ENCODE results near the gene KAZN.

KAZN gene

GRCh38 chr1:14800014-14800413 is 201.5 kb downstream of the KAZN start:
- TF ChIP-seq CTCF (IDR thresholded peaks at IDR 0.05; ENCODE audit: insufficient read depth, low read length, poor library complexity, severe bottlenecking), result no peak

GRCh38 chr1:14800500-14801076 is 202.1 kb downstream of the KAZN start:
- no peak for TF ChIP-seq CTCF (IDR thresholded peaks at IDR 0.05; ENCODE audit: insufficient read depth, low read length, poor library complexity, severe bottlenecking)
- H3K27me3 ChIP-seq (replicated peaks; ENCODE audit: control insufficient read depth, insufficient read depth, low read length), result no peaks in the 10 kb centered on the region; the same call in 1 of the 2 replicates
- DNase-seq (ENCODE audit: extremely low read depth, insufficient read length), result no peak
- H3K4me3 ChIP-seq (replicated peaks; ENCODE audit: low read depth, low read length), result no peak overlapping the region
- H3K36me3 ChIP-seq (ENCODE audit: control insufficient read depth, insufficient read depth, low read length), result no peaks in the 10 kb centered on the region

More at GRCh38 chr1:14800014-14800413, 201.5 kb downstream of the KAZN start:
- Histone ChIP-seq H3K27me3 (replicated peaks; ENCODE audit: control insufficient read depth, insufficient read depth, low read length) (no peaks in the 10 kb centered on the region; the same call in 1 of the 2 replicates), H3K4me3 (replicated peaks; ENCODE audit: low read depth, low read length) (no peak overlapping the region), H3K36me3 (ENCODE audit: control insufficient read depth, insufficient read depth, low read length) (no peaks in the 10 kb centered on the region)
- no peak for DNase-seq (ENCODE audit: extremely low read depth, insufficient read length)

GRCh38 chr1:14803002-14803789 is 204.7 kb downstream of the KAZN start:
- H3K27me3 ChIP-seq (replicated peaks; ENCODE audit: control insufficient read depth, insufficient read depth, low read length), result no peaks in the 10 kb centered on the region; the same call in 1 of the 2 replicates

GRCh38 chr1:14804626-14805025 is 206.1 kb downstream of the KAZN start:
- no peaks in the 10 kb centered on the region for H3K36me3 ChIP-seq (ENCODE audit: control insufficient read depth, insufficient read depth, low read length)
- H3K4me3 ChIP-seq (replicated peaks; ENCODE audit: low read depth, low read length), result no peak overlapping the region
- TF ChIP-seq CTCF (IDR thresholded peaks at IDR 0.05; ENCODE audit: insufficient read depth, low read length, poor library complexity, severe bottlenecking), result peak; percentile 32
- no peaks in the 10 kb centered on the region; the same call in 1 of the 2 replicates for H3K27me3 ChIP-seq (replicated peaks; ENCODE audit: control insufficient read depth, insufficient read depth, low read length)
- DNase-seq (ENCODE audit: extremely low read depth, insufficient read length), result no peak

More at GRCh38 chr1:14803002-14803789, 204.7 kb downstream of the KAZN start:
- H3K4me3 ChIP-seq (replicated peaks; ENCODE audit: low read depth, low read length), result no peak overlapping the region
- no peak for TF ChIP-seq CTCF (IDR thresholded peaks at IDR 0.05; ENCODE audit: insufficient read depth, low read length, poor library complexity, severe bottlenecking)
- no peaks in the 10 kb centered on the region for H3K36me3 ChIP-seq (ENCODE audit: control insufficient read depth, insufficient read depth, low read length)
- no peak for DNase-seq (ENCODE audit: extremely low read depth, insufficient read length)

GRCh38 chr1:14806772-14807171 is 208.3 kb downstream of the KAZN start:
- no peak for TF ChIP-seq CTCF (IDR thresholded peaks at IDR 0.05; ENCODE audit: insufficient read depth, low read length, poor library complexity, severe bottlenecking)
- Histone ChIP-seq H3K36me3 (ENCODE audit: control insufficient read depth, insufficient read depth, low read length) (no peaks in the 10 kb centered on the region), H3K27me3 (replicated peaks; ENCODE audit: control insufficient read depth, insufficient read depth, low read length) (no peaks in the 10 kb centered on the region; the same call in 1 of the 2 replicates), H3K4me3 (replicated peaks; ENCODE audit: low read depth, low read length) (no peak overlapping the region)
- DNase-seq (ENCODE audit: extremely low read depth, insufficient read length), result no peak
